ENCODE results near the gene ADCY7.

DNA sequence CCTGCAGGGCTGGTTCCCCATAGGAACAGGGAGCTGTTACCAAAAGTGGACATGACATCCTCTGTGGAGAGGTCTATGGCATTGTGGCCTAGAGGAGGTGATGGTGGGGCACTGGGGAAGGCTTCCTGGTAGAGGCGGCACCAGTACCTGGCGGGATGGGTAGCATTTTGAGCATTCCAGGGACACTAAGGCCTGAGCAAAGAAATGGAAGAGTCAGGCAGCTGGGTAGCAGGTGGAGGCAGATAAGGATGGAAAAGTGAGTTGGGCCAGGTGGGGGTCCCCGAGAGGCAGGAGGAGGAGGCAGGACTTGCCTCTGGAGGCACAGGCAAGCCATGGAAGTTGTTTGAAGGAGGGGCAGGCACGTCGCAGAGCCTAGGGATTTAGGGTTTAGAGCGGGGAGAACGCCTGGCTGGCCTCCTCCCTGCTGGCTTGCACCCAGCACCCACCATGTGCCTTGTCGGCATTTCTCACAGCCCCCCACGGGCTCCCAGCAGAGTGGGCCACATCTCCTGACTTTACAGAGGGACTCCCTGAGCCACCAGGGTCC is 5.1 kb upstream of the ADCY7 start:
- TF ChIP-seq NFRKB (IDR thresholded peaks at IDR 0.05), result no peak
- no peak for TF ChIP-seq SUZ12 (IDR thresholded peaks at IDR 0.05)
- TF ChIP-seq FOXK2 (IDR thresholded peaks at IDR 0.05), result no peak
- no peak for TF ChIP-seq ELF4 (IDR thresholded peaks at IDR 0.05)
- TF ChIP-seq ZNF384 (IDR thresholded peaks at IDR 0.05), result no peak
- no peak for TF ChIP-seq FOXA1 (IDR thresholded peaks at IDR 0.05)
- no peak for TF ChIP-seq SP1 (IDR thresholded peaks at IDR 0.05)
- no peak for TF ChIP-seq BHLHE40 (IDR thresholded peaks at IDR 0.05; ENCODE audit: borderline replicate concordance)
- no peak for TF ChIP-seq HDGF (IDR thresholded peaks at IDR 0.05; ENCODE audit: borderline replicate concordance)
- no peak for TF ChIP-seq FOXM1 (IDR thresholded peaks at IDR 0.05; ENCODE audit: borderline replicate concordance)
- no peak for TF ChIP-seq TARDBP (IDR thresholded peaks at IDR 0.05)
- TF ChIP-seq, protein P1, sequence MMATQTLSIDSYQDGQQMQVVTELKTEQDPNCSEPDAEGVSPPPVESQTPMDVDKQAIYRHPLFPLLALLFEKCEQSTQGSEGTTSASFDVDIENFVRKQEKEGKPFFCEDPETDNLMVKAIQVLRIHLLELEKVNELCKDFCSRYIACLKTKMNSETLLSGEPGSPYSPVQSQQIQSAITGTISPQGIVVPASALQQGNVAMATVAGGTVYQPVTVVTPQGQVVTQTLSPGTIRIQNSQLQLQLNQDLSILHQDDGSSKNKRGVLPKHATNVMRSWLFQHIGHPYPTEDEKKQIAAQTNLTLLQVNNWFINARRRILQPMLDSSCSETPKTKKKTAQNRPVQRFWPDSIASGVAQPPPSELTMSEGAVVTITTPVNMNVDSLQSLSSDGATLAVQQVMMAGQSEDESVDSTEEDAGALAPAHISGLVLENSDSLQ (IDR thresholded peaks at IDR 0.05), result no peak
- no peak for TF ChIP-seq LEF1 (IDR thresholded peaks at IDR 0.05; ENCODE audit: borderline replicate concordance)
- no peak for TF ChIP-seq ARNT (IDR thresholded peaks at IDR 0.05)
